AG10803 (cell line): ENCODE measurements around the gene RAB37.

Experiments
- DNase-seq: peaks from one replicate; pipeline ENCODE4 v3.0.0; 2010; ENCODE audit warnings: low read depth
- H3K4me3 ChIP-seq: 2 replicates; pipeline ENCODE4 v1.5.1; 2011; ENCODE audit warnings: mild to moderate bottlenecking, low read length, control low read depth
- CTCF ChIP-seq: conservative IDR thresholded peaks from 2 replicates; pipeline ENCODE4 v1.5.1; 2011; ENCODE audit warnings: mild to moderate bottlenecking, low read length, control low read depth, inconsistent platforms

Gene RAB37

GRCh38 chr17:74712756-74713155 is 24.3 kb upstream of the RAB37 start, which contains the start of gene CD300LF:
Gene CD300LF, minus strand, starts transcription at chr17:74712923. Its CDS starts 57 bp downstream, at chr17:74712866.
- no peak for TF ChIP-seq CTCF
- no peak within 1 kb of the TSS for H3K4me3 ChIP-seq
- DNase-seq: no peak

DNA sequence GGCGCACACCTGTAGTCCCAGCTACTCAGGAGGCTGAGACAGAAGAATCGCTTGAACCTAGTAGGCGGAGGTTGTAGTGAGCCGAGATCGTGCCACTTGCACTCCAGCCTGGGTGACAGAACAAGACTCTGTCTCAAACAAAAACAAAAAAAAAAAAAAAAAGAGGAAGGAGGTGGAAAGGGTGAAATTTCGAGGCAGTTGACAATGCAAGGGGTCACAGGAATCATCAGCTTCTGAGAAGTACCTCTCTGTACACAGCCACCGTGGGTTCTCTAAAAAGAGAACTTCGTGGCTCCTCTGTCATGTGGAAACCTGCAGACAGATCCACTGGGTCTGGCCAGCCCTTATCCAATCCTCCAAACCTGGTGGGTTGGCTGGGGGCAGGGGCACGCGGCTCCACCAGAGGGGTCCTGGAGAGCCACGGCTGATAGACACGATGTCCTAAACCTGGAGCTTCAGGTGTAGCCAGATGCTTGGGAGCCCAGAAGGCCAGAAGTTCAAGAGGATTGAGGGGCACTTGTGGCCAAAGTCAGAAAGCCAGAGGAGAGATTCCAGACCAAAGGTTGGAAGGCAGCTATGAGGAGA is 23.8 kb upstream of the RAB37 start:
- H3K4me3 ChIP-seq: no peak overlapping the region
- no peak for TF ChIP-seq CTCF
- no peak for DNase-seq

DNA sequence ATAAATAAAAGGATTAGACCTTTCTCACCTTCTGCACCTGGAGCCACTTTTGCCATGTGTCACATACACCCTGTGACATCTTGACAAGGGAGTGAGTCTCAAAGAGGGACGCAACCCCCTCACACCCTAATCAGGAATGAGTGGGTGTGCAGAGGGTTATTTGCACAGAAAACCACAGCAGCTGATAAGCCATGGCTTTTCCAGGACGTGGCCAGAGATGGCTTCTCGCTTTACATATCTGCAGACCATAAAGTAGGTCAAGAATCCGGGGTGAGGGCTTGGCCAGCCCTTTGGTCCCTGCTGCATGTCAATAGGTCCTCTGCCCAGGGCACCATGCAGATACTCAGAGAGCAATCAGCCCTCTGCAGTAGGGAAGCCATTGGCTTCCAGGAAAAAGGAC is 21.9 kb upstream of the RAB37 start:
- no peak for DNase-seq
- H3K4me3 ChIP-seq: no peak overlapping the region

DNA sequence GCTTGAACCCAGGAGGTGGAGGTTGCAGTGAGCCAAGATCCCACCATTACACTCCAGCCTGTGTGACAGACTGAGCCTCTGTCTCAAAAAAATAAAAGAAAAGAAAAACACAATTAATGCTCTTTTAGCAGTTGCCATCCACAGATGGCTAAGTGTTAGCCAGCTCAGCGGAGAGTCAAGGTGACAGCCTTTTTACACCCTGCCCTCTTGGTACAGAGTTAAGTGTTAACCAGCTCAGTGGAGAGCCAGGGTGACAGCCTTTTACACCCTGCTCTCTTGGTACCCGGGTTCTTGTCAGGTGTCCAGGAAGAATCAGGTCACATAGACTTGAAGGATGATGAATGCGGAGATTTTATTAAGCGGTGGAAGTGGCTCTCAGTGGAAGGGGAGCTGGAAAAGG is 16.6 kb upstream of the RAB37 start:
- DNase-seq: no peak
- no peak for TF ChIP-seq CTCF
- H3K4me3 ChIP-seq: no peak overlapping the region

More for the DNA sequence above, 21.9 kb upstream of the RAB37 start:
- no peak for TF ChIP-seq CTCF

DNA sequence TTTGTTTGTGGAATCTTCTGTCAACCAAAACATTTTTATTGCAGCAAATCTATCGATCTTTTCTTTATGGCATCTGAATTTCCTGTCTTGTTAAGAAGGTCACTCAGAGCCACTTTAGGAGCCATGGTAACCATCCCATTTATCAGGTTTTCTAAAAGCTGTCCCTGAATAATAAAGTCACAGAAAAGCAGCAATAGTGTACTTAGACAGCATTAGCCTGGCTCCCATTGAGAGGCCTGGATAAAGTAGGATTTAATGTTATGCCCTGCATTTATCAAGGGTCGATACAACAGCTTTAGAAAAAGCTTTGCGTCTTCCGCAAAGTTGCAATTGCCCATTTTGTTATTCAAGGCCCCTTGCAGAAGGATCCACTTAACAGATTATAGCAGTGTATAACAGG is 14.3 kb upstream of the RAB37 start:
- no peak overlapping the region for H3K4me3 ChIP-seq
- TF ChIP-seq CTCF: no peak

GRCh38 chr17:74723891-74724290 is 13.2 kb upstream of the RAB37 start:
- no peak for DNase-seq
- TF ChIP-seq CTCF: no peak

More for the DNA sequence above, 14.3 kb upstream of the RAB37 start:
- no peak for DNase-seq

DNA sequence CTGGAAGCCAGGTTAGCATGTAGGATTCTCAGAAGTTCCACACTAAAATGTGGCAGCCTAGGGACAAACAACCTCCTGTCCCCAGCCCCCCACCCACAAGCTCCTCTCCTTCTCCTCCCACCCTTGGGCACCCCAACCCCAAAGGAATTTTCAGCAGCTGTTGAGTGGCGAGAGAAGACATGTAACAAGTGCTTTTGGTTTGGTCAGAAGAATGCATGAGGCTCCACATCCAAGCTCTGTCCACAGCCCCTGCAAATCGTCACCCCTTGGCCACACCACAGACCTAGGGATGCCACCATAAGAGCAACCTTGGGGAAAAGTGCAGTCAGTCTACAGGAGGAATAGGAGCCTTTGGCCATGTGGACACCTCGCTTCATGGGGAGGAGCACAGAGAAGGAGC is 11.9 kb upstream of the RAB37 start:
- DNase-seq: no peak
- H3K4me3 ChIP-seq: no peak overlapping the region
- TF ChIP-seq CTCF: no peak

More at GRCh38 chr17:74723891-74724290, 13.2 kb upstream of the RAB37 start:
- H3K4me3 ChIP-seq: no peak overlapping the region
